ENCODE measurements around the gene RPS6KB2.
A peak's percentile ranks its signal among the peaks of the same experiment; 100 is the strongest.

- TF ChIP-seq CREB1 (IDR thresholded peaks at IDR 0.05; ENCODE audit: low read depth) (0 out of 2 replicates have a peak, but pooled peaks have one; percentile 36), SP1 (IDR thresholded peaks at IDR 0.05; ENCODE audit: low read depth, low read length) (peak; percentile 15), REST (IDR thresholded peaks at IDR 0.05; ENCODE audit: low read depth, low read length) (no peak), ZNF274 (IDR thresholded peaks at IDR 0.05; ENCODE audit: insufficient read depth, insufficient read length) (no peak)
Observed at GRCh38 chr11:67420646-67421429, 7.5 kb upstream of the RPS6KB2 start.
